GM18867 (cell line): ENCODE results near the gene KCNE4.

ENCODE experiments used
- ATAC-seq: cut with Tn5 transposase; IDR thresholded peaks from one replicate; pipeline ENCODE4 v1.9.1; 2021; ENCODE audit warnings: mild to moderate bottlenecking, moderate library complexity; ENCODE audit not compliant: unreplicated experiment

KCNE4 gene

DNA sequence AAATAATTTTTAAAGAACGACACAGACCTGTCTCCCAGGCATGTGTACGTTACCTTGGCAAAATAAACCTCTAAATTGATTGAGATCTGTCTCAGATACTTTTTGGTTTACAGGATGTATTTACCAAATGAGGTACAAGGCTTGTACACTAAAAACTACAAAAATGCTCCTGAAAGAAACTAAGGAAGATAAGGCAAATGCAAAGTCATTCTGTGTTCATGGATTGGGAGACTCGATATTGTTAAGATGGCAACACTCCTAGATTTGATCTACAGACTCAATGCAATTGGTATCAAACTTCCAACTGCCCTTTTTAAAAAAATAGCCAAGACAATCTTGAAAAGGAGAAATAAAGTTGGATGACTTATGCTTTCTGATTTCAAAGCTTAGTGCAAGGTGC is 11.5 kb upstream of the KCNE4 start:
- ATAC-seq, result no peak

DNA sequence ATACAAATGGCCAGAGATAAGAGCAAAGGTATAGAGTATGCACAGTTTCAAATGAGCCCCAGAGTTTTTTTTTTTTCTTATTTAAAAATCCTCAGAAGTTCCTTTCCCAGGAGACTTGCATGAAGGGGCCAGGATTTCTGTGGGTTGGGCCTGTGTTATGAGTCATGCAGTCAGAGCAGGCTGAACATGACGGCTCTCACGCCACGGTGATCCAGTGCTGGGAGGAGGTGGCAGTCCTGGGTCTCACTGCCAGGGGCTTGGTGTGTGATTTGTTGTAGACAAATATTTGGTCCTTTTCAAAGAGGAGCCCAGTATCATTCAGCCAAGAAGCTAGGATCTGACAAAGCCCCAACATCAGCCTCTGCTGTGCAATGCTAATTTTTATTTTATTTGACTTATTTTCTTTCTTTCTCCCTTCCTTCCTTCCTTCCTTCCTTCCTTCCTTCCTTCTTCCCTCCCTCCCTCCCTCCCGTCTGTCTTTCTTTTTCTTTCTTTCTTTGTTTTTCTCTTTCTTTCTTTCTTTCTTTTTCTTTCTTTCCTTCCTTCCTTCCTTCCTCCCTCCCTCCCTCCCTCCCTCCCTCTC is 10.4 kb upstream of the KCNE4 start:
- ATAC-seq, result peak; percentile 60

DNA sequence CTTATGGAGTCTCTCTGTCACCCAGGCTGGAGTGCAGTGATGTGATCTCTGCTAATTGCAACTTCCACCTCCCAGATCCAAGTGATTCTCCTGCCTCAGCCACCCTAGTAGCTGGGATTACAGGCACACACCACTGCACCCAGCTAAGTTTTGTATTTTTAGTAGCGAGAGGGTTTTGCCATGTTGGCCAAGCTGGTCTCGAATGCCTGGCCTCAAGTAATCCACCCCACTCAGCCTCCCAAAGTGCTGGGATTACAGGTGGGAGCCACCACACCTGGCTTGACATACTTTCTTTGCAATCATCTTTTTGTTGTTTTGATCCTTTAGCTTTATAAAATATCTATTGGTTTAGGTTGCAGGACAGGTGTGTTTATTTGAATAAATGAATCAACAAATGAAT is 9.7 kb upstream of the KCNE4 start:
- no peak for ATAC-seq

DNA sequence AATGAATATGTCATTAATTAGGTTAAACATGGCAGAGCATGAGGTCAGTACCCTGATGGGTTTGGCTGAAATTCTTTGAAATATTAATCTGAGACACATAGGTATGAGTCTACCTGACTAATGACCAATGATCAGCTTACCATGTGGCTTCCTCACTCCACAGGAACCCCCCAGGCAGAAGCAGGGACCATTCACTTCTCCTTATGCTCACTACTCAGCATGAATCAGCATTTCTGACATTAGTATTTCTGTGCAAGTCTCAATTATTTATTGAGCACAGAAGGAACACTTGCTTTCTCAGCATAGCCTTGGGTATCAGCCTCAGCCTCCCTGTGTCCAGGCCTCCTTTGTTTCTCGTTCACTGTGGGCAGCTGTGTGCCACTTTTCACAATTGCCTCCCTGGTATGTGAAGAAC is 9.3 kb upstream of the KCNE4 start:
- no peak for ATAC-seq

DNA sequence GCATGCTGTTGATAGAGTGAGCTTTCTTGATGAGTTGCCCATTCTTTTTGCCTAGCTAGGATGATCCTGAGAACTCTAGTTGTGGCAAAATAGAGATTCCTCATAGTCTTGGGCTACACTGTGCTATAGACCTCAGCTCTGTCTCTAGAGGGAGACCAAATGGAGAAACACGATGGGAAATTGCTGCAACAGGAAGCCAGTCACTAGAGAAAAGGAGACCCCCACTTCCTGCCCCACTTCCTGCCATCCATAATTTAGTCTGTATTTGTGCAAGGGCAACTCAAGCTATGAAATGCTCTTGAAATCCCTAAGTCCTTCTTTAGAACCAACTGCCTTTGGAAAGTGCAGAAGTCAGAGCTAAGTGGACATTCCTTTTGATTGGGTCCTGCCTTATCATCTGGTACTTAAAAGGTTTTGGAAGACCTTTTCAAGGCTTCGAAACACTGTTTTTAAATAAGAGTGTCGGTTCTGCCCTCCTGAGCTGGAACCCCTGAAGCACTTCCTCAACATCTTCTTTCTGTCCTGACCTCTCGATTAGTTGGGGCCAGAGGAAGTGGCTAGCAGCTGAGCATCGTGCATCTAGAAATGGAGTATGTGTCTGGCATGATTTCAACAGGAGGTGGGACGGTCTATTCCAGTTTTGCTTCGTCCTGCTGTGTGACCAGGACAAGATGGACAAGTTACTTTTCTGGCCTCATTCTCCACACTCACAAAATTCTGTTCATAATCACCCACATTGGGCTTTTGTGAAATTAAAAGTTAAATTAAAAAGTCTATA is 8.6 kb upstream of the KCNE4 start:
- ATAC-seq, result no peak

DNA sequence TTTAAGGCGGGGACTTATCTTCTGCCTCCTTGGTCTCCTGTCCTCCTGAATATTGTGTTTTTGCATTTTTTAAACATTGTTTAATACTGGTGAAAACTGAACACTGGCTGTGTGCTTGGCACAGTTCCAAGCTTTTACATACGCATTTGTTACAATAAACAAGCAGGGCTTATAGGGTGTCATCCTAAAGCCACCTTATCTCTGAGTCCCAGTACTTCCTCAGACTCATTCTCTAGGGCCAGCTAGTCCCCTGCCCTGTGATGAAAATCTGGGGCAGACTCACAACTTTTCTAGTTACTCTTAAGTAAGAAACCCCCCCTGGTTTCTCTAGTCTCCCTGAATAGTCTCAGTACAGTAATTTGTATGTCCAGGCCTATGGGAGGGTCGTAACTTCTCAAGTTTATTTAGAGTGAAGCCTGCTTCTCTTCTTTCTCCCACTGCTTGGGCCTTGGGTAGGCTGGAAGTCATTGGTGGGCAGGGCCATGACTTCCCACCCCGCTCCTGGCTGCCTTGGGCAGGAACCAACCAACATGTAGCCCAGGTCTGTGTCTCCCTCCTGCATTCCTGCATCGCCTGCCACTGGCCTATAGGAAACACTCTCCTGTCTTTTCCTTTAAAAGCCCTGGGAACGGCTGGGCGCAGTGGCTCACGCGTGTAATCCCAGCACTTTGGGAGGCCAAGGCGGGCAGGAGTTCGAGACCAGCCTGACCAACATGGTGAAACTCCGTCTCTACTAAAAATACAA is 7.7 kb upstream of the KCNE4 start:
- ATAC-seq, result no peak

DNA sequence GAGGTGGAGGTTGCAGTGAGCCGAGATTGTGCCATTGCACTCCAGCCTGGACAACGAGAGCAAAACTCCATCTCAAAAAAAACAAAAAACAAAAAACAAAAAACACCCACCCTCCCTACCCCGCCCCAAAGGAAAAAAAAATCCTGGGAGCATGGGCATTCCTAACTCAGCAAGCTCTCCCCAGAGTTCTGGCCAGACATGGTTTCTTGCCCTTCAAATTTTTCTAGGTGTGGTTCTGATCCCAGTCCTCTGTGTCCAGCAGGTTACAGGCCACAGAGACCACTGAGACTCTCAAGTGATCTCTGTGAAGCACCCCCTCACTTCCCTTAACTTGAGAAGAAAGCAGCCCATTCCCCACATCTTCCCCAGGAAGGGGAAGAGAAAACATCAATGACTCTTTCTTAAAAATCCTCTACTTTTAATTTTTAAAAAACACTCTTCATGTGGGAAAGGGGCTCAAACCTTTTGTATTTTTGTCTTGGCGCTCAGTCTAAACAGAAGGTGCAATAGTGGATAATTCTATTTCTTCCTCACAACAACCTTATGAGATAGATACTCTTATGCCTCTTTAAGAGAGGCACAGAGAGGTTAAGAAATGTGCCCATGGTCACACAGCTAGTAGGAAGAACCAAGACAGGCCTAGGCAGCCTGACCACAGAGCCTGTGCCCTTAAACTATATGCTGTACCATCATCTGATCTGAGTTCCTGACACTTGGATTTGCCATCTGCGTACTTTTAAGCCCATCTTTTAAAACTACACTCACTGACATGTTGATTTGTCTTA is 6.9 kb upstream of the KCNE4 start:
- ATAC-seq, result no peak

DNA sequence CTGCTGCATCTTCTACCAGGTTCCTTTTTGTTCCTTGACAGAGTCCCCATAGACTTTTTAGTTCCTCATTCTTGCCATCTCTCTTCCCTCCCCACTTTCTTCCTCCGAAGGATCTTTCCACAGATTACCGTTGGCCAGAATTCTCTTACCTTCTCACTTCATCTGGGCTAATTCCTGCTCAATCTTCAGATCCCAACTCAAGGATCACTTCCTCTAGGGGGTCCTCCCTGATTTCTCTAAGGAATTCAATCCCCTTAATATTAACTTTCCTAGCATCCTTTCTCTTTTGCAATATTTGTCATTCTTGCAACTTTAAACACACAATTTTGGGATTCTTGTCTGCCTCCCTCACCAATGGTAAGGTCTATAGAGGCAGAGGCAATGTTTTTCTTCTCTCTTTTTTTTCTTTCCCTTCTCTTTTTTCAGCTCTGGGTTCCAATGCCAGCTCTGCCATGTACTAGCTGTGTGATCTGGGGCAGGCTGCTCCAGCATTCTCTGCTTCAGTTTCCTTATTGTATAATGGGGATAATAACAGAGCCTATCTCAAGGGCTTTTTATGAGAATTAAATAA is 5.4 kb upstream of the KCNE4 start:
- no peak for ATAC-seq

DNA sequence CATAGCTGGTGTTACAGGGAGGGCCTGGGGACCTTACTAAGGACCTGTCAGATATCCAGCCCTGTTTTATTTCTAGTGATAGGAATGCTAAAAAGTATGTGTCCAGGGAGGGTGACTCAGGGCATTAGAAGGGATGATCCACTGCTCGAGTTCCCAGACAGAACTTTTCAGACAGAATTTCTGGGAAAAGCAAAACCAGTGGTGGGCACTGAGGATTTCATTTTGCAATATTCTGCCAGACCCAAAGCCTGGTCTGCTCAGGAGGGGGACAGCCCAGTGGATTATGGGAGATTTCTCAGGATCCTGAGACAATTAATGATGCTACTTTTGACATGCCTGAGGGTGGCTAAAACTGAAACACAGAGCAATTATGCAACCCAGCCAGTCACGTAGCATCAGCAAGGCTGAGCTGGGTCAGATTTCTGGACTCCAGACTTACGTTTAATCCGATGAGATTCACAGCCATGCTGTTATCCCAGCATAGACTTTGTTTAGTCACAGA is 4.7 kb upstream of the KCNE4 start:
- ATAC-seq, result no peak

DNA sequence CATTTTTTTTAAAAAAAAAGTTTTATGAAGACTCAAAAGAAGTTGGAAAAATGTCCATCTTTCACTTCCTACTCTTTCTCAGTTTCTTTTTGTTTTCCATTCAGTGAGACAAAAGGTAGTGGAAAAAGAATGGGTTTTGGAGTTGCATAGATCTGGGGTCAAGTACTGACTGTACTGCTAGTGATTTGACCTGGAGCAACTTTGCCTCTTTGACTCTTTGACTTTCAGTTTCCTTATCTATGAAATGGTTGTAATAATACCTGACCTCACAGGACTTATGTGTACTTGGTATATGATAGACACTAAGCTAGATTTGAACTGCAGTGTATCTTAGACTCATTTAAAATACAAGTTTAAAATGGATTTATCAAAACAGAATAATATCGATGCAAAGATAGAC is 3.5 kb upstream of the KCNE4 start:
- peak; percentile 84 for ATAC-seq

DNA sequence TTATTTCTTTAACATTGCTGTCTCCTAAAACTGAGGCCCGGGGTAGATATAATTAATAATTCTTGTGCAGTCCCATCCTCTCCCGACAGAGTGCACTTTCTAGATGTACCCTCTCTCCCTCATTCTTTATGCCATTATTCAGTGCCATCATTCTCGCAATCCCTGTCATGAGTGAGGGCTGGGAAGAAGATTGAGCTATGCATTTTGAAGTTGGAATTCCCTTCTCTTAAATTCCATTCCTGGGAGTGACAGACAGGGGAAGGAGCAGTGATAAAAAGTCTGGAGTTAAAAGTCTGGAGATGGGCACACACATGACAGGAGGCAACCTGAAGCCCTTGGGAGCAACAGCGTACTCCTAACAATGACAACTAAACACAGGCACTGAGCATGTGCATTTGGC is 2.6 kb upstream of the KCNE4 start:
- ATAC-seq, result no peak

DNA sequence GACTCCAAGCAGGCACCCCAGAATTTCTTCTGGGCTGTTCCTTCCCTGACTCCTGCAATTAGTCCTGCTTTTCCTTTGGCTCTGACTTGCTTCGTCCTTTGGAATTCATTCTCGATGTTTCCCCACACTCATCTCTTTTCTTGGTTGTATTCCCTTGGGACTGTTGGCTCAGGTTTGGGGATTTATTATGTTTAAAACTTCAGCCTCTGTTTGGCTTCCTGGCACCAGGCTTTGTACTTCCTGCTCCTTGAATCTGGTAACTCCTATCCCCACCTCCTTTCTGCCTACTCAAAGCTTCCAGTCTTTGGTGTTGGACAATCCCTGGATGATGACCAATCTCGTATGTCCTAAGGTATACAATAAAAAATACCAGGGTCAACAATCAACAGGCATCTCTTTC is 1.8 kb upstream of the KCNE4 start:
- ATAC-seq, result no peak

DNA sequence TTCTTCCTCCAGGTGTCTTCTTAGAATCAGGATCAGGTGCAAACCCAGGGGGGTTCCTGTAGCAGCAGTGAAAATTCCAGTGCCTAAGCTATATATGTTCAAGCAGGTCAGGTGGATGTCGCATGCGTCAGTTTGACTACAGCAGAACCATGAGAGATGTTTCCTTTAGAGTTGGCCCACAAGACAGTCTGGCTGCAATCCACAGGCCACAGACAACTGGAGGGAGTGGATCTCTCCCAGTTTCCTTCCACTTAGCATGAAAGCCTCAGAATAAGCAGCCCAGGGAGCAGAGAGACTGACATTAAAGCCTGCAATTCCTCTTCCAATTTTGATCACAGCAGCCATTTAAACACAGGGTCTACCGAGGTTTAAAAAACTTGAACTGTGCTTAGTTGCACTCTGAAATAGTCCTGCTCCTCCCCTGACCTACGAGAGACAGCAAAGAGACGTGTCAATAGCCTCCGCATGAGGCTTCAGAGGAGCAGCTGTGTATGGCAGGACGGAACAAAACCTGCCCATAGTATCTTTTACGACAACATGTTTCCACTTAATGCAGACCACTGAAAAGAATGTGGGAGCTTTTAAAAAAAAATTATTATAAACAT is 988 bp upstream of the KCNE4 start:
- no peak for ATAC-seq

DNA sequence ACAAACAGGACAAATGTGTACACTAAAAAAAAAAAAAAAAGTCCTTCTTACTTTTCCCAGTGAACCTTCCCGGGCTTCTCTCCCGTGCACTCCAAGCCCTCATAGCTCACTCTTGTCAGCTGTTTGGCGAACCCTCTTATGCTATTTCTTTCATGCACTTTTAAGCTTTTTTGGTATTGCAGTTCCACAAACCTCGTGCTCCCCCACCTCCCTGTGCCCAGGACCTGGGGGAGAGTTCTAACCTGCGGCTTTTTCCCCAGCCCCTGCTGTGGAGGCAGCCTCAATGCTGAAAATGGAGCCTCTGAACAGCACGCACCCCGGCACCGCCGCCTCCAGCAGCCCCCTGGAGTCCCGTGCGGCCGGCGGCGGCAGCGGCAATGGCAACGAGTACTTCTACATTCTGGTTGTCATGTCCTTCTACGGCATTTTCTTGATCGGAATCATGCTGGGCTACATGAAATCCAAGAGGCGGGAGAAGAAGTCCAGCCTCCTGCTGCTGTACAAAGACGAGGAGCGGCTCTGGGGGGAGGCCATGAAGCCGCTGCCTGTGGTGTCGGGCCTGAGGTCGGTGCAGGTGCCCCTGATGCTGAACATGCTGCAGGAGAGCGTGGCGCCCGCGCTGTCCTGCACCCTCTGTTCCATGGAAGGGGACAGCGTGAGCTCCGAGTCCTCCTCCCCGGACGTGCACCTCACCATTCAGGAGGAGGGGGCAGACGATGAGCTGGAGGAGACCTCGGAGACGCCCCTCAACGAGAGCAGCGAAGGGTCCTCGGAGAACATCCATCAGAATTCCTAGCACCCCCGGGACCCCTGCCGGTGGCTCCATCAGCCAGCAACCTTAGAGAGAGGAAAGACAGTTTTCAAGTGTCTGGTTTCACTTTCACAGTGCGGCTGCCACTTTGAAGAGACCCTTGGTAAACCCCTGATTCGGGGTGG is 826 bp downstream of the KCNE4 start:
- no peak for ATAC-seq

DNA sequence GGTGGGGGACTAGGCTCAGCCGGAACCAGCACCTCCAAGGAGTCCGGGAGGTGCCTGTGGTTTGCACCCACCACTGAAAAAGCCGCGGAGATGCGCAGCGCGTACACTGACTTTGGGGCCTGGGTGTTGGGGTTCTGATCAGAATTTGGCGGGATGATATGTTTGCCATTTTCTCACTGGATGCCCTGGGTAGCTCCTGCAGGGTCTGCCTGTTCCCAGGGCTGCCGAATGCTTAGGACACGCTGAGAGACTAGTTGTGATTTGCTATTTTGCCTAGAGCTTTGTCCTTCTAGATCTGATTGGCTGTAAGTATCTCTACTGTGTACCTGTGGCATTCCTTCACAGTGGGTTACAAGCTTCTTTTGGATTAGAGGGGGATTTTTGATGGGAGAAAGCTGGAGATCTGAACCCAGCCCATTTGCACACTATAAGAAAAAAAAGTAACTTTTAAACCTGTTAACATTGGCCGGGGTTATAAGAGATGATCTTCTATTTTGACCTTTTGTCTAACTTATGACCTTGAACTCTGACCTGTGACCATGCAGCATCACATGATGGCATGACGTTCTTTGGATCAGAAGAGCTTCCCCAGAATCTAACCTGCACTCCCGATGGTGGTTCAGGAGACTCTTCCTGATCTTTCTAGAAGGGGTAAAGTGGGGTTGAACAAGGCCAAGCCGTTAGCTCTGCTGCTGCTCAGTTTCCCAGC is 1.6 kb downstream of the KCNE4 start:
- no peak for ATAC-seq

DNA sequence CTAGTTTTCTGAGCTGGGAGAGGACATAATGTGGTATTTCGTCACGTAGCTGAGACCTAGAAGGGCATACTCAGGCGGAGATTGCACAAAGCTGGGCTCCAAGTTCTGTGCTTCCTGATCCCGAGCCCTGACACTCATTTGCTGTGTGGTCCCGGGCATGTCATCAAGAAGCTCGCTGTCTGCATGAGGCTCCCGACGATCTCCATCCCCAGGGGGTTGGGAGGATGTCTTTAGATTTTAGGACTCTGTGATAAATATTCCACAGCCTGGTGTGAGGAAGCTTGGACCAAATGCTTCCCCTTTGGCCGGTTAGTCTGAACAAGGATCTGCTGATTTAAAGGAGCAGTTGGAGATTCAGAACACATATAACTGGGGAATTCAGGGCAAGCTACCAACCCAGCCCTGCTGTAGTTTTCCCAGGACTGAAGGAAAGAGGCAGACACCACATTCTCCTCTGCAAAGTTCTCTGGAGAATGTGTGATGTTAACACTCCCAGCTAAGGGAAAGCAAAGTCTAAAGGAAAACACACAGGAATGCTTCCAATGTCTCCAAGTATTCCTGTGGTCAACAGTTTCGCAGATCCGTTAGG is 2.3 kb downstream of the KCNE4 start:
- ATAC-seq, result no peak

DNA sequence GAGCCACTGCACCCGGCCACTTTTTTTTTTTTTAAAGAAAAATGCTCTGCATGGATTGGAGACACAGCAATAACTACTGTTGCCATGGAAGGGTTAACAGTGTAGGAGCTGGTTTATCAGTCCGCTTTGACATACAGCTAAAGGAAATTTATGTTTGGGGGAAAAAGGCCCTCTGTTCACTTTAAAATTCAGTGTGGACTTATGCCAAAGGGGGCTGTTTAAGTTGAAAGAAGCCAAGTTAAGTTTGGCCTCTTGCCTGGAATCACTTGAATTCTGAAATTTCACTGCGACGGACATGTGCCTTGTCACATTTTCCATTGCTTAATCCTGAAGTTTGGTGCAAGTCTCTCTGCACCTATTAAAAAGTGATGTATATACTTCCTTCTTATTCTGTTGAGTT is 3.1 kb downstream of the KCNE4 start:
- no peak for ATAC-seq

DNA sequence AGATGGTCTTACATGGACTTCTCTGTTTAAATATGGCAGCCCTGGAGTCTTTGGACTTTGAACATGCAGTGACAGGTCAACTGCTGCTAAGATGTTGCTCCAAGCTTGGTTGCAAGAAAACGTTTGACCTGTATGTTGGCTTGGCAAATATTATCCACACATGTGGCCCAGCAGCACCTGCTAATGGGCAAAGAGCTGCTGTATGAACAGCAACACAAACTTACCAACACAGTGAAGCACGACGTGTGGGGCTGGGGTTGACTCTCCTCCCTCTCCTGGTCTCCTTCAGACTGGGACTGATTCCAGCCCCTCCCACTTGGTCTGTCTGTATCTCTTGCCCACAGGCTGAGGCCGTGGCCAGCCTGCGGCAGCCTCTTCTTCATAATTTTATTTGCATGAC is 3.8 kb downstream of the KCNE4 start:
- ATAC-seq, result no peak
